ENCODE data around the gene PCNT. TPM values are rescaled to one million over a fixed set of nuclear protein-coding genes. Genes with fewer than 3 reads are reported as not detected.
"Not testable (repeated sequence)": the region's sequence is repeated elsewhere in the genome, so short reads cannot be mapped to it uniquely, and the experiment has no call there.

Gene PCNT
- total RNA-seq, 1 donor from 2014 or later = 18.1 TPM

DNA sequence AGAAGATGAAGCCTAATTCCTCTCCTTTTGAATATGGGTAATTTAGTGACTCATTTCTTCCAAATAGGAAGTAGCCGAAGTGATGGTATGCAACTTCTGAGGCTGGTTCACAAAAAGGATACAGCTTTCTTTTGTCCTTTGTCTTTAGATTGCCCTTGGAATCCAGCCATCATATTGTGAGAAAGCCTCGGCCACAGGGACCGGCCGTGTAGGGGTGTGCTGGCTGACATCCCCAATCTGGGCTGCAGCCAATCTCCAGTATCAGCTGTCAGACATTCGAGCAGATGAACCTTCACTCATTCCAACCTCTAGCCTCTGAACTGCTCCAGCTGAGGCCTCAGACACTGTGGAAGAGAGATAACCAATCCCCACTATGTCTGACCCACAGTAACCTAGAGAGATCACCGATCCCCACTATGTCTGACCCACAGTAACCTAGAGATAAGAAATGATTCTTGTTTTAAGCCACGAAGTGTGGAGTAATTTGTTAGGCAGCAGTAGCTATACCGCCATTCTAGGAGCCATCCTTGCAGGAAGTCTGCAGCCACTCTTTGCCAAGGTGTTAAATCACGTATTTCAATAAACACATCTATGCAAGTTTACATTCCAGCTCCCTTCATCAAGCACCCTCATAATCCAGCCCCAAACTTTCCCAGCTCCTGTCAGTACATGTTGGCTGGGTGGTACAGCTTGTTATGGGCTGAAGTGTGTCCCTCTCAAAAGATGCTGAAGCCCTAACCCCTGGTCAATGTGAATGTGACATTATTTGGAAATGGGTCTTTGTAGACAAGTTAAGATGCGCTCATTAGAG lies 131.8 kb downstream of the PCNT start:
- ATAC-seq = no peak

DNA sequence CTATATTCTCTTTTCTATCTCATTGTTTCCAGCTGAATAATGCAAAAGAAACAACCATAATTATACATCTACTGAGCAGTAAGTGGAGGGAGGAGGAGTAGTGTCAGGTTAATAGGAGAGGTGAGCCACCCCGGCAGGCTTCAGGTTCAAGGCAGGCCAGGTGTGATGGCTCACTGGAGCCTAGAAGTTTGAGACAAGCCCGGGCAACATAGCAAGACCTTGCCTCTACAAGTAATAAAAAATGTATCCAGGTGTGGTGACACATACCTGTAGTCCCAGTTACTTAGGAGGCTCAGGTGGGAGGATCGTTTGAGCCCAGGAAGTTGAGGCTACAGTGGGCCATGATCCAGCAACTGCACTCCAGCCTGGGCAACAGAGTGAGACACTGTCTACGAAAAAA lies 132.8 kb downstream of the PCNT start:
- ATAC-seq = peak; percentile 9

- ATAC-seq = peak; percentile 8
Measured at GRCh38 chr21:46457801-46458314, 133.9 kb downstream of the PCNT start.

DNA sequence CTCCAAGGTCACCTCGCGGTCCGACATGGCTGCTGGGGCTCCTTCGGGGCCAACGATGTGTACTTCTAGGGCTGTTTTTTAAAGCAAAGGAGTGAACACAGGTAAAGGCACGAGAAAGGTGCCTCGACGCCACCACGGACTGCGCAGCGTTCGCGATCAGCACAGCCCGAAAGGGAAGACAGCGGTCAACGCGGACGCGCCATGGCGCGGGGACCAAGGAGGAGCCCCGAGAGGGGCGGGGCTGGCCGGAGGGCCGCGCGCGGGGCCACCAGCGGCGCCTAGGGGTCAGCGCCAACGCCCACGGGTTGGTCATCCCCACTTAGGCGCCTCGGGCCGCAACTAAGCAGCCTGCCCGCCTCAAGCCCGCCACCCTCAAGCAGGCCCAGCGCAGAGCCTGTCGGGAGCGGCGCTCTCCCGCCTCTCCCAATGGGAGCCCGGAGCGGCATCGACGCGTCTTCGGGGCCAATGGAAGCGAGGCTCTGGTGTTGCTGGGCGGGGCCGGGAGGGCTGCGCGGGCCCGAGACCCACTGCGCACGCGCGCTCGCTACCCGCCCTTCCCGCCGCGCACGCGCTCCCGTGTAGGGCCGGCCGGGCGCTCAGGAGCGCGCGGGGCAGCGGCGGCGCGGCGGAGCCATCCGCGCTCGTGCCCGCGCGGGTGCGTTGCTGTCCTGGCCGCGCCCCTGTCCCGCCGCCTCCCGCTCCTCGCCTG lies 134.5 kb downstream of the PCNT start, which contains the start of gene DIP2A:
TSS of gene DIP2A (plus strand) at position 577 of the 709 bp plus-strand sequence. CDS start 241 bp downstream, outside the sequence.
- peak; percentile 96 for ATAC-seq

GRCh38 chr21:46459024-46459355 lies 135.0 kb downstream of the PCNT start:
- ATAC-seq = no peak

DNA sequence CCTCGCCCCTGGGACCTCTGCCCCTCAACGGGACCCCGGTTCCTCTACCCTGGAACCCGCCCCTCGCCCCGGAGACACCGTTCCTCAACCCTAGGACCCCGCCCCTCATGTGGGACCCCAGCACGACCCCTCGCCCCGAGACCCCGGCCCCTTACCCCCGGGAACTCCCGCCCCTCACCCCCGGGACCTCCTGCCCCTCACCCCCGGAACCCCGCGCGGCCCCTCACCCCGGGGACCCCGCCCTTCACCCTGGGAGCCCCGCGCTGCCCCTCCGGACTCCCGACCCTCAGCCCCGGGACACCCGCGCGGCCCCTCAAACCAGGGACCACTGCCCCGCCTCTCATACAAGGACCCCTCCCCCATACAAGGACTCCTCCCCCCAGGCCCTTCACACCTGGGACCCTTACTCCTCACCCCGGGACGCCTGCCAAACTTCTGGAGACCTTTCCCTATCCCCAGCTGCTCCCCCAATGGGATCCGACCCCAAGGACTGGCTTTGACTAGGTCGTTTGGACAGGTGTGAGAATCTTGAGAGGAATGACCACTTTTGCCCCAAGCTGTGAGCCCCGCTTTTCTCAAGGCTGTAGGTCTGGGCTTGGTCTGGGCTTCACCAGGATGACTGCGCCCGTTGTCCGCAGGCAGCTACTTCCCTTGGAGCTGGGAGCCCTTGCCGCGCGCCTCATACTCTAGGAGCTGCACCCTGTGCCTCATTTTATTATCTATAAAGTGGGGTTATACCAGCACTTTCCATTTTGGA lies 135.6 kb downstream of the PCNT start:
- ATAC-seq = peak; percentile 0

GRCh38 chr21:46461909-46462308 lies 138.0 kb downstream of the PCNT start:
- ATAC-seq = no peak

- not testable (repeated sequence) for ATAC-seq
Measured at GRCh38 chr21:46465153-46465552, 141.2 kb downstream of the PCNT start.

DNA sequence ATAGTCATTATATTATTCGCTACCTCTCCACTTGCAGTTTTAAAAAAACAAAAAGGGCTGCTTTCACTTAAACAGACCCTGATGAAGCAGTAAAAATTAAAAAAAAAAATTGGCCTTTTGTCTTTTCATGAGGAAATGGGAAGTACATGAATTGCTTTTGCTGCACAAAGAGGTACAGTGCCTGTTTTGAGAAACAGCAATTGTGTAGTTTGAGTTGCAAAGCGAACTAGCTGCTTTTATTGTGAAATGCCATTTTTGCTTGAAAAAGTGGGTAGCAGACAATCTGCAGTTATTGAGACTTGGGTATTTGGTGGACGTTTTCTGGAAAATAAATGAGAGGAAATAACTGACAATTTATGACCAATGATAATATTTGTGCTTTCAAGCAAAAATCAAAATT lies 141.7 kb downstream of the PCNT start:
- no peak for ATAC-seq

DNA sequence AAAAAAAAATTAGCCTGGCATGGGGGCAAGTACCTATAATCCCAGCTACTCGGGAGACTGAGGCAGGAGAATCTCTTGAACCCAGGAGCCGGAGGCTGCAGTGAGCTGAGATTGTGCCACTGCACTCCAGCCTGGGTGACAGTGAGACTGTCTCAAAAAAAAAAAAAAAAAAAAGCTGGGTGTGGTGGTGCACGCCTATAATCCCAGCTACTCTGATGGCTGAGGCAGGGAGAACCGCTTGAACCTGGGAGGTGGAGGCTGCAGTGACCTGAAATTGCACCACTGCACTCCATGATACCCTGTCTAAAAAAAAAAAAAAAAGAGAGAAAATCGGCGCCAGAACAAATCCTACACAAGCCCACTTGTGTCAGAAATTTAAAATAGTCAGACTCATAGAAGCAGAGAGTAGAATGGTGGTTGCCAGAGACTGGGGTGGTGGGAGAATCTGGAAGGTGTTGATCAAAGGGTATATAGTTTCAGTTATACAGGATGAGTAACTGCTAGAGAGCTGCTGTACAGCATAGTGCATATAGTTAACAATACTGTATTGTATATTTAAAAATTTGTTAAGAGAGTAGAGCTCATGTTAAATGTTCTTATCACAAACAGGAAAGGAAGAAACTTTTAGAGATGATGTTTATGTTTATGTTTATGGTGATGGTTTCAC lies 144.3 kb downstream of the PCNT start:
- no peak for ATAC-seq

DNA sequence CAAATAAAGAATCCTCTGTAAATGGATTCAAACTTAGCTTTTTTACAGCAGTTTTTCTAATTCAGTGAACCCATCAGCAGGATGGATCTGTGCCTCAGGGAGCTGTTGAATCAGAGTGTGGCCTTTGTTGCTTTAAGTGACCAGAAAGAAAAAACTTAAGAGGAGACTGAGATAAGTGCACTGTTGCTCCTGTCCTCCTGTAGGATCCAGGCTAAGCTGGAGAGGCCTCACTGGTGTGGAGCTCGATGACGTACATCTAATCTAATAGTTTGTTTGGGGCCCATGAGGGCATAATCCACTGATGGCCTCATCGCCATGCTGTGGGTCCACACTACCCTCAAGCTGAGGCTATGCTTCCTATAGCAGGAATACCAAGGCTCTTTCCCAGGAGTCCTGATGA lies 145.3 kb downstream of the PCNT start:
- ATAC-seq = no peak

DNA sequence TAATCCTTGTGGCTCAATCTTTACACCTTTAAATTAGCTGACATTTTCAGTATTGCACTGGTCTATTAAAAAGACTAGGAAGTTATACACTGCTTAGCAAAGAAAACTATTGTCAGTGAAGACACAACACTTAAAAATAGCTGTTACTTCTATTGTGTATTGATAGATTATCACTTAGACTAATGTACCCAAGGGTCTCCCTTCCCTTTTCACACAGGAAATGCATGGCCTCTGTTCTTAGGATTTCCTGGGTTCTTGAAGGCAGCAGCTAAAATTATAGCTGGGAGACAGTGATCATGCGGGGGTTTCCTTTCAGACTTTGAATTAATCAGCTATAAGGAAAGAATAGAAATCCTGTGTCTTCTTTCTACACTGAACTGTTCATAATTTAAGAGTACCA lies 147.6 kb downstream of the PCNT start:
- ATAC-seq = no peak

- peak; percentile 13 for ATAC-seq
Measured at GRCh38 chr21:46472246-46472645, 148.3 kb downstream of the PCNT start.

- no peak for ATAC-seq
Measured at GRCh38 chr21:46474382-46474781, 150.4 kb downstream of the PCNT start.

DNA sequence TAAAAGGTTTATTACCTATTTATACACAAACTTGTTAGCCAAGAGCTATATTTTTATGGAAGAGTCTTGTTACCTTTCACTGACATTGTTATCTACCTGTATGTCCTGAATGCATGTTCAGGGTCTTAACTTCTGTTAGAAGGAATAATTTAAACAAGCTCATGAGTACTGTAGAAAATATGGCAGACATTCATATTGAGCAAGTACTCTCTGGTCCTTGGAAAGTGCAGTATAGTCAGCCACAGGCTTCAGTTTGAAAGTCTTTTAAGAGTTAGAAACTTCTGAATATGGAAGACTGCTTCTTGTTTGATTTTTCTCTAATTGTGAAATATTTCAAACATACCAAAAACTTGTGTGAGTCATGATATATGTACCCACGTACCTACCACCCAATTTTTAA lies 151.3 kb downstream of the PCNT start:
- no peak for ATAC-seq

GRCh38 chr21:46477765-46478164 lies 153.8 kb downstream of the PCNT start:
- peak; percentile 75 for ATAC-seq

DNA sequence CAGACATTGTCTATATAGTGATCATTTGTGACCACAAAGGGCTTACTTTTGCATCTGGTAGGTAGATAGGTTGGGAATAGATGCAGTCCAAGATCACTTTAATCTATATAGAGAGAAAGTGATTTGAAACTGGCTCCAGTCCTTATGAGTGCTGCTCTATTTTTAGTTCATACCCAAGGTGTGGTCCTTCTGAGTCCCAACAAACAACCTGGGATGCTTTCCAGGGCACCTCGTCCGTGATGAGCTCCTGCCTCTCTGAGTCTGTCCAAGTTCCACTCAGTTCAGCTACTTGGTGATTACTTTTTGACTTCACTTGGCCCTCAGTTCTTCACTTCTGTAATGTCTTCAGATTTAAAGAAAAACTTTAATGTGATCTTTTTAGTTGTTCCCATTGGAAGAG lies 155.0 kb downstream of the PCNT start:
- no peak for ATAC-seq

- no peak for ATAC-seq
Measured at GRCh38 chr21:46480466-46480865, 156.5 kb downstream of the PCNT start.

DNA sequence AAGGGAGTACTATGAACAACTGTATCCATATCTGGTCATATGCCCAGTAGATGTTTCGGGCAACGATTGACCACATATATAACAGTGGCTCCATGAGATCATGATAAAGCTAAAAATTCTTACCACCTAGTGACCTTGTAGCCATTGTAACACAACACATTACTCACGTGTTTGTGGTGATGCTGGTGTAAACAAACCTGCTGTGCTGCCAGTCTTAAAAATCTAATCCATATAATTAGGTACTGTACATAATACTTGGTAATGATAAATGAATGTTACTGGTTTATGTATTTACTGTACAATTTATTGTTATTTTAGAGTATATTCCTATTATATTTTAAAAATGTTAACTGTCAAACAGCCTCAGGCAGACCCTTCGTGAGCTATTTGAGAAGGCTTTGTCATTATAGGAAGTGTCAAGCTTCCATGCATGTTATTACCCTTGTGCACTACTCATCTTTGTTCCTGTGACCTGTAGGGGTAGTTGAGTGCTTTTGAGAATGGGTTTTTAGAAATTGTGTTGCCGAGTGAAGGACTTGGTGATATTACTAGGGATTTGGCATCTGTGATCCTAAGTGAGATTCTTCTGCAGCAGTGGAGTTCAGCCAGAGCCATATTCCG lies 158.4 kb downstream of the PCNT start:
- ATAC-seq = no peak

- ATAC-seq = no peak
Measured at GRCh38 chr21:46482846-46483231, 158.9 kb downstream of the PCNT start.

GRCh38 chr21:46483300-46484295 lies 159.6 kb downstream of the PCNT start:
- no peak for ATAC-seq
